Tibial nerve (tissue), 3 donors: Measurements from ENCODE around the gene GSC2.

Experiments used
- CTCF ChIP-seq, 5 experiments: fragments of 200-600 bp in 3 of 5; fragments of 450-650 bp in 2 of 5; sonication (generic) in 3 of 5; IDR thresholded peaks; one replicate each; pipeline ENCODE4 v1.5.1; 2016 to 2019; ENCODE audit warnings: antibody characterized with exemption in 5 of 5, mild to moderate bottlenecking in 3 of 5, moderate library complexity in 2 of 5
- POLR2A ChIP-seq, 2 donors: fragments of 450-650 bp; IDR thresholded peaks; one replicate each; pipeline ENCODE4 v1.6.1; 2017; ENCODE audit warnings: antibody characterized with exemption in 2 of 2, mild to moderate bottlenecking in 2 of 2, moderate library complexity in 2 of 2

GRCh38 chr22:19168088-19168890, 18.2 kb upstream of the GSC2 start:
- TF ChIP-seq CTCF (IDR thresholded peaks at IDR 0.05) = no peak
- TF ChIP-seq POLR2A (IDR thresholded peaks at IDR 0.05) = no peak
